ENCODE measurements around the gene TRAIP.
"Not testable (repeated sequence)": the region's sequence is repeated elsewhere in the genome, so short reads cannot be mapped to it uniquely, and the experiment has no call there.

TRAIP gene

GRCh38 chr3:49790626-49791411, 65.5 kb downstream of the TRAIP start:
- FAIRE-seq: no peak

- FAIRE-seq: no peak
Observed at GRCh38 chr3:49788056-49788455, 68.3 kb downstream of the TRAIP start.

- no peak for FAIRE-seq
Observed at GRCh38 chr3:49787536-49787935, 68.8 kb downstream of the TRAIP start.

GRCh38 chr3:49787182-49787464, 69.2 kb downstream of the TRAIP start:
- FAIRE-seq: no peak

DNA sequence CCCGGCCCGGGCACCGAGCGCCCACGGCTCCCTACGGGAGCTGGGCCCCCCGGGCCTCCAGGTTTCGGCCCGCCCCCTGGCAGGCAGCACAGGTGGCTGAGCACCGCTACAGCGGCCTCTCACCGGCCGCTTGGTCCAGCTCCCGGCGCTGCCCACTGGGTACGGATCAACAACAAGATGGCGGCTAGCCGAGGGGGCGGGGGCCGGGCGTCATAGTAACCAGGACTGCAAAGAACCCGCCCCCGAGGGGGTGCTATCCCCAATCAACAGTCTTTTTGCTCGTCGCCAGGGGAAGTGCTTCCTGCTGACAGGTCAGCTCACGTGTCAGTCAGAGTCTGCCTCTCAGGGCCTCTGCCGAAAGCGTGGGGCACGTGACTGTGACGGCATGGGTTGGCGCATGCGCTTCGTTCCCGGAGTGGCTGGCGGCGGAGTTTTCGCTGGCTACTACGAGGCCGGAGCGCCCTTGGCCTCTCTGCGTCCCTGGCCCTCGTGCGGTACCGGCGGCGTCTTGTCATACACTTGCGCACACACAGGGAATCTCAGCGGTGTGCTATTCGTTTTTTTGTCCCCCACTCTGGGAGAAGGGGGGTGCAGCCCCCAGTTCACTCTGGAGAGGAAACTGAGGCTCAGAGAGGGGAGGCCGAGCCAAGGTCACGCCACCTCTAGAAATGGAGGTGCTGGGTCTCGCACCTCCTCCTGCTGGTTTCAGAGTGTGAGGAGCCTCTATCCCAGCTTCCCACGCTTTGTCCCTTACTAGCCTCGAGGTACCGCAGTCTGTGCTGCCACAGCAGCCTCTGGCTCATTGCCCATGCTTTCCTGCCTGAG, 69.8 kb downstream of the TRAIP start, which contains the start of gene IP6K1:
IP6K1 (minus strand) TSS at position 186 of the 825 bp plus-strand sequence. CDS start 38,502 bp downstream, outside the sequence.
- peak; percentile 81 for FAIRE-seq

- FAIRE-seq: no peak
Observed at GRCh38 chr3:49785565-49786356, 70.6 kb downstream of the TRAIP start.

DNA sequence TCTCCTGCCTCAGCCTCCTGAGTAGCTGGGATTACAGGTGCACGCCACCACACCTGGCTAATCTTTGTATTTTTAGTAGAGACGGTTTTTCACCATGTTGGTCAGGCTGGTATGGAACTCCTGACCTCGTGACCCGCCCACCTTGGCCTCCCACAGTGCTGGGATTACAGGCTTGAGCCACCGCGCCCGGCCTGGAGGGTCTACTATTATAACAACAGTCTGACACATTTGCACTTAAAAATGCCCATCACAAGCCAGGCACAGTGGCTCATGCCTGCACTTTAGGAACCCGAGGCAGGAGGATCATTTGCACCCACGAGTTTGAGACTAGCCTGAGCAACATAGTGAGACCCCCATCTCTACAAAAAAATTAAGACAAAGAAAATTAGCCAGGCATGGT, 74.1 kb downstream of the TRAIP start:
- not testable (repeated sequence) for FAIRE-seq

DNA sequence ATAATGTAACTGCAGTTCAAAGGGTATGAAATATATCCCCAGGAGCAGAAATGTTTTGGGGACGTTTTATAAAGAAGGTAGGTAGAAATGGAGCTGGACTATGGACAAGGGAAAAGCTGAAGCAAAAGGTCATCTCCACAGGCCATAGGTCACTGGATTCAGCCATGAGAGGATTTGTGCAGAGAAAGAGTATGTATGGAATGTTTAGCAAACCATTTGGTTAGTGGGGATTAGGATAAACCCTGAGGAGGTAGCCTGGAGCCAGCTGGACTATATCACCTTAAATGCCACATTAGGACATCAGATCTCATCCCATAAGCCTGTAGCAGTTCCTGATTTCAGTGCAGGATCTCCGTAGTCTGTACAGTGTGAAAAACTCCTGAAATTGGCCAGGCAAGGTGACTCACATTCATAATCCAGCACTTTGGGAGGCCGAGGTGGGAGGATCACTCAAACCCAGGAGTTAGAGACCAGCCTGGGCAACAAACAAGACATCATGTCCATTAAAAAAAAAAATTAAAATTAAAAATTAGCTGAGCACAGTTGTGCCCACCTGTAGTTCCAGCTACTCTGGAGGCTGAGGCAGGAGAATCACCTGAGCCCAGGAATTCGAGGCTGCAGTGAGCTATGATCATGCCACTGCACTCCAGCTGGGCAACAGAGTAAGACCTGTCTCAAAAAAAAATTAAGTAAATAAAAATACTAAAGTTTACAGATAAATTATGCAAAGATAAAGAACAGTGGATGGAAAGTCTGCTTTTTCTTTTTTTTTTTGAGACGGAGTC, 74.8 kb downstream of the TRAIP start:
- FAIRE-seq: no peak

- FAIRE-seq: not testable (repeated sequence)
Observed at GRCh38 chr3:49780975-49781365, 75.4 kb downstream of the TRAIP start.

GRCh38 chr3:49780080-49780974, 76.0 kb downstream of the TRAIP start:
- no peak for FAIRE-seq

DNA sequence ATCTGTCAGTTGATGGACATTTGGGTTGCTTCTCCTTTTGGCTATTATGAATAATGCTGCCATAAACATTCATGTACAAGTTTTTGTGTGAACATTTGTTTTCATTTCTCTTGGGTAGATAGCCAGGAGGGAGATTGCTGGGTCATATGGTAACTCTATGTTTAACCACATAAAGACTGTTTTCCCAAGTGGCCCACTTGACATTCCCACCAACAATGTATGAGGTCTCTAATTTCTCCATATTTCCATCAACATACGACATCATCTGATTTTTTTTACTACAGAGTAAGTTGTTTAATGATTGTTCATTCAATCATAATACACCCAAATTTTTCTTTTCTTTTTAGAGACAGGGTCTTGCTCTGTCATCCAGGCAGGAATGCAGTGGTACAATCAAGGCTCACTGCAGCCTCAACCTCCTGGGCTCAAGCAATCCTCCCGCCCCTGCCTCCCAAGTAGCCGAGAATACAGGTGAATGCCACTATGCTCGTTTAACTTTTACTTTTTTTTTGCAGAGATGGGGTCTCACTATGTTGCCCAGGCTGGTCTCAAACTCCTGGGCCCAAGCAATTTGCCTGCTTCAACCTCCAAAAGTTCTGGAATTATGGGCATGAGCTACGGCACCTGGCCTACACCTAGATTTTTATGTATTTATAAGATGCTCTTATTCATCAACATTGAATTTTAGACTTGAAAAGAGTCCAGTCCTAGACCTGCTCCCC, 76.8 kb downstream of the TRAIP start:
- FAIRE-seq: no peak

Data from colon (tissue), 2 donors.